Loucy (cell line): ENCODE data around the gene TNP2.

Experiments used
- H2AFZ ChIP-seq: fragments of 200-600 bp; sonication (generic); 2 replicates; pipeline ENCODE4 v1.6.0; 2016; ENCODE audit warnings: antibody characterized with exemption, mild to moderate bottlenecking, low read length, moderate library complexity
- H3F3A ChIP-seq: fragments of 200-600 bp; 2 replicates; pipeline ENCODE4 v1.6.0; 2016; ENCODE audit warnings: antibody characterized with exemption, low read depth, mild to moderate bottlenecking
- H3K27me3 ChIP-seq: fragments of 200-600 bp; sonication (generic); 2 replicates; pipeline ENCODE4 v1.6.1; 2014; ENCODE audit warnings: low read length, mild to moderate bottlenecking; ENCODE audit not compliant: insufficient read depth, poor library complexity, severe bottlenecking
- H3K36me3 ChIP-seq: fragments of 200-600 bp; sonication (generic); 2 replicates; pipeline ENCODE4 v1.6.1; 2016; ENCODE audit warnings: low read length; ENCODE audit not compliant: insufficient read depth
- H3K4me1 ChIP-seq: fragments of 200-600 bp; sonication (generic); 2 replicates; pipeline ENCODE4 v1.5.1; 2014; ENCODE audit warnings: low read length, mild to moderate bottlenecking; ENCODE audit not compliant: insufficient read depth, poor library complexity, severe bottlenecking
- H3K4me2 ChIP-seq: fragments of 200-600 bp; sonication (generic); 2 replicates; pipeline ENCODE4 v1.6.0; 2014; ENCODE audit warnings: antibody characterized with exemption, low read length, low read depth, mild to moderate bottlenecking; ENCODE audit not compliant: poor library complexity, severe bottlenecking
- H3K4me3 ChIP-seq: fragments of 200-600 bp; sonication (generic); 2 replicates; pipeline ENCODE4 v1.5.1; 2014; ENCODE audit warnings: low read length, mild to moderate bottlenecking, mixed read lengths; ENCODE audit not compliant: poor library complexity, severe bottlenecking
- H3K79me2 ChIP-seq: fragments of 200-600 bp; sonication (generic); 2 replicates; pipeline ENCODE4 v1.6.1; 2014; ENCODE audit warnings: low read length; ENCODE audit not compliant: insufficient read depth
- H3K9ac ChIP-seq: fragments of 200-600 bp; sonication (generic); 2 replicates; pipeline ENCODE4 v1.6.0; 2014; ENCODE audit warnings: mild to moderate bottlenecking, low read depth, low read length, moderate library complexity; ENCODE audit not compliant: poor library complexity, severe bottlenecking
- H3K9me2 ChIP-seq: fragments of 200-600 bp; sonication (generic); replicated peaks from 2 replicates; pipeline ENCODE4 v1.6.1; 2016; ENCODE audit warnings: low read depth, low read length, mixed read lengths
- H3K9me3 ChIP-seq: fragments of 200-600 bp; sonication (generic); 2 replicates; pipeline ENCODE4 v1.6.1; 2014; ENCODE audit warnings: mild to moderate bottlenecking, antibody characterized with exemption, low read length, low read depth; ENCODE audit not compliant: insufficient read depth
- H4K20me1 ChIP-seq: fragments of 200-600 bp; sonication (generic); 2 replicates; pipeline ENCODE4 v1.6.0; 2014; ENCODE audit warnings: antibody characterized with exemption, low read length, mild to moderate bottlenecking; ENCODE audit not compliant: insufficient read depth, poor library complexity, severe bottlenecking
- CTCF ChIP-seq: fragments of 200-600 bp; sonication (generic); conservative IDR thresholded peaks from 2 replicates; pipeline ENCODE4 v1.5.1; 2014; ENCODE audit warnings: mild to moderate bottlenecking, antibody characterized with exemption, low read length
- EZH2phosphoT487 ChIP-seq: fragments of 200-600 bp; IDR thresholded peaks from 2 replicates; pipeline ENCODE4 v1.6.1; 2018; ENCODE audit warnings: antibody characterized with exemption, mild to moderate bottlenecking, moderate library complexity, borderline replicate concordance

Gene TNP2

GRCh38 chr16:11268921-11269375 lies at the start of gene TNP2:
TSS of gene TNP2 (minus strand) at chr16:11269325. CDS start at chr16:11269262, 63 bp downstream.
- Histone ChIP-seq H3K27me3 (no peaks in the 10 kb centered on the region), H3K79me2 (no peaks in the 10 kb centered on the region)
- TF ChIP-seq CTCF (no peak), EZH2phosphoT487 (no peak)

GRCh38 chr16:11318817-11319216 lies 49.7 kb upstream of the TNP2 start:
- TF ChIP-seq CTCF (no peak), EZH2phosphoT487 (no peak)
- Histone ChIP-seq H3K9me3 (no peaks in the 10 kb centered on the region), H3K4me3 (no peak overlapping the region), H3K79me2 (no peaks in the 10 kb centered on the region), H3K9me2 (no peaks in the 10 kb centered on the region), H4K20me1 (no peaks in the 10 kb centered on the region), H3K4me1 (no peaks in the 10 kb centered on the region), H3K4me2 (no peak overlapping the region), H3K27me3 (no peaks in the 10 kb centered on the region), H3K9ac (no peak overlapping the region), H2AFZ (no peak overlapping the region), H3K36me3 (no peaks in the 10 kb centered on the region), H3F3A (no peaks in the 10 kb centered on the region)

More at GRCh38 chr16:11268921-11269375, at the start of gene TNP2:
- Histone ChIP-seq H3K9me2 (no peaks in the 10 kb centered on the region), H3K4me2 (no peak within 1 kb of the TSS), H3K4me1 (no peaks in the 10 kb centered on the region), H2AFZ (no peak within 1 kb of the TSS), H3F3A (no peaks in the 10 kb centered on the region), H3K4me3 (no peak within 1 kb of the TSS), H4K20me1 (no peaks in the 10 kb centered on the region), H3K9me3 (no peaks in the 10 kb centered on the region), H3K36me3 (no peaks in the 10 kb centered on the region), H3K9ac (no peak within 1 kb of the TSS)

GRCh38 chr16:11316331-11317015 lies 47.3 kb upstream of the TNP2 start:
- H3K4me2 ChIP-seq: no peak overlapping the region
- no peaks in the 10 kb centered on the region for H3K36me3 ChIP-seq
- peaks cover 19% of the 10 kb centered on the region for H3K4me1 ChIP-seq
- no peaks in the 10 kb centered on the region for H3K79me2 ChIP-seq
- H3K9me2 ChIP-seq: no peaks in the 10 kb centered on the region
- H3K9ac ChIP-seq: no peak overlapping the region
- no peak overlapping the region for H2AFZ ChIP-seq
- no peaks in the 10 kb centered on the region for H3K9me3 ChIP-seq
- H3K27me3 ChIP-seq: no peaks in the 10 kb centered on the region
- H4K20me1 ChIP-seq: no peaks in the 10 kb centered on the region
- H3K4me3 ChIP-seq: no peak overlapping the region
- TF ChIP-seq CTCF (no peak), EZH2phosphoT487 (no peak)
- no peaks in the 10 kb centered on the region for H3F3A ChIP-seq
